PC-9 (cell line): ENCODE measurements around the gene POLD1.

Experiments
- CTCF ChIP-seq: fragments of 200-600 bp; sonication (generic); conservative IDR thresholded peaks from 2 replicates; pipeline ENCODE4 v1.6.1; 2017; ENCODE audit warnings: mixed run types, antibody characterized with exemption, mild to moderate bottlenecking, moderate library complexity
- EZH2 ChIP-seq: fragments of 200-600 bp; sonication (generic); IDR thresholded peaks from 2 replicates; pipeline ENCODE4 v1.8.0; 2017; ENCODE audit warnings: antibody characterized with exemption, low read depth

- TF ChIP-seq CTCF (no peak), EZH2 (no peak)
Measured at GRCh38 chr19:50415661-50416033, 31.5 kb downstream of the POLD1 start.
